Measurements from ENCODE around the gene NKAPD1.
"Not testable (repeated sequence)": the region's sequence is repeated elsewhere in the genome, so short reads cannot be mapped to it uniquely, and the experiment has no call there.

Gene NKAPD1

DNA sequence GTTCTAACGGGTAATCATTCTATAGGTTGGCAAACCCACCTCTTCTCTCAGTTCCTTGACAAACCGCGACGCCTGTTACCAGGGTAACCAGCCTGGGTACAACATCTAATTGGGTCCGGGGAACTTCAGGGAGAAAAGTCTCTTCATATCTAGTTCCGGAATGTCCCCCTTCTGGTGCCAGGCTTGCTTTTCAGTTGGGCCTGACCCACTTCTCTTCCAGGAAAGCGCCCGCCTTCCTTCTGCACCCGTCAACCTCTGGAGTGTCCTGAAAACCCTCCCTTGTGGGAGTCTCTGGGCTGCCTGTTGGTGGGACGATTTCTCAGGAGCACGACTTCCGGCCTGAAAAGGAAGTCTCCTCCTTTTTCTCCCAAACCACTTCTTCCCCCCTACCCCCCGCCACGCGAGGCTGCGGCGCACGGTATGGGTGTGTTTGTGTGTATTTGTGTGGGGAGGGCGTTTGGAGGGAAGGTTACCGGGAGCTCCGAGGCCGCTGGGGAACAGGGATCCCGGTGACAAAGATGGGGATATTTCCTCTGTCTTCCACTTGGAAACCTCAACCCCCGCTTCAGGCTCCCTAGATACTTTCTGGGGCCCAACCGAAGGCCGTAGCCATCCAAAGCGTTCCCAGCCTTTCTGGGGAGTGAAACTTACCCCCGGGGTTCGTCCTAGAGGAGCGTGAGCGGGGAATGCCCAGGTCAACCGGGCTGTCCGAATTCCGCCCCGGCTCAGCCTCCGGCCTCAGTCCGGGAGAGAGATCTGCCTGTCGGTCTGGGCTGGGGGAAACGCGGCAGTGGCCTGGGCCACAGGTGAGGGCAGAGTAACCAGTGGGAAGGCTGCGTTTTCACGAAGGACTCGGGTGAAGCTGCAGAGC, at the start of gene NKAPD1, which contains the start of gene PIH1D2:
Gene NKAPD1 (plus strand): TSS at position 359 of the 871 bp plus-strand sequence. CDS start 1,276 bp downstream, outside the sequence.
Gene PIH1D2 (minus strand): TSS at position 77 of the 871 bp plus-strand sequence. CDS start 843 bp downstream, outside the sequence.
- H3K4me1 ChIP-seq (ENCODE audit: control insufficient read depth, insufficient read depth, low read length): no peaks in the 10 kb centered on the region
- H3K27ac ChIP-seq (ENCODE audit: low read depth, low read length): peak within 1 kb of the TSS; percentile 97
- H3K9me3 ChIP-seq (ENCODE audit: control insufficient read depth, insufficient read depth, low read length): no peaks in the 10 kb centered on the region
- peak within 1 kb of the TSS; percentile 80 for H3K4me3 ChIP-seq (ENCODE audit: low read depth, low read length)
- peaks cover 33% of the 10 kb centered on the region for H3K36me3 ChIP-seq (ENCODE audit: control insufficient read depth, insufficient read depth, low read length)
- H3K27me3 ChIP-seq (ENCODE audit: control insufficient read depth, insufficient read depth, low read length): no peaks in the 10 kb centered on the region
- H3K9ac ChIP-seq (ENCODE audit: low read depth, low read length): peak within 1 kb of the TSS; percentile 89

DNA sequence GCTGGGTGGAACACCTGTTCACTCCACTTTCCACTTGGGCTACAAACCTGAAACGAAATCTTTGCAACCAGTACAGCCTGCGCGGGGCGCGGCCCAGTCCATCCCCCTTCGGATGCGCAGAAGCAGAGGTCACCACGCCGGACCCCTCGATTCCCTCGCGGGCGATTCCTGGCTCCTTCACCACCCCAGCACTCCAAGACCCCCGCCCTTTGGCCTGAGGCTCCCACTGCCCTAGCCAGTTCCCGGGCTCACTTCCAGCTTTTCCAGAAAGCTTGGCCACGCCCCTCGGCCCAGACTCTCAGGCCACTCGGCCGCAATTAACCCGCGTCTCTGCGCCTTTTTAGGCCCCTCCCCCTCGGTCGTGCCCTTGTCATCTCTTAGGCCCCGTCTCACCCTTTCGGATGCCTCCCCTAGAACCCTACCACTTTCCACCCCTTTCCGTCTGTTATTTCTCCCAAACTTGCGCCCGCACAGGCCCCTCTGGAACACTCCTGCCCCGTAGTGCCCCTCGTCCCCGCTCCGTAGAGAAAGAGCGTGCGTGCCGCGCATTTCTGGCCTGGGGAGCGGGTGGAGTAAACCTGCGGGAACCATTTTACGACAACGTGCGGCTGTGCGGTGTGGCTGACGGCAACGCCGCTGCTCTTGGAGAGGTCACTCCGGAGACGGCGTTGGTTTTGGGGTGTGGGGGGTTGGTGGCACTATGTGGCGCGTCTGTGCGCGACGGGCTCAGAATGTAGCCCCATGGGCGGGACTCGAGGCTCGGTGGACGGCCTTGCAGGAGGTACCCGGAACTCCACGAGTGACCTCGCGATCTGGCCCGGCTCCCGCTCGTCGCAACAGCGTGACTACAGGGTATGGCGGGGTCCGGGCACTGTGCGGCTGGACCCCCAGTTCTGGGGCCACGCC, 49.1 kb upstream of the NKAPD1 start, which contains the start of gene DLAT:
Gene DLAT (plus strand): TSS at position 636 of the 906 bp plus-strand sequence. CDS start 65 bp downstream, at position 701.
- H3K4me3 ChIP-seq (ENCODE audit: low read depth, low read length): peak within 1 kb of the TSS; percentile 97
- H3K4me1 ChIP-seq (ENCODE audit: control insufficient read depth, insufficient read depth, low read length): no peaks in the 10 kb centered on the region
- H3K9ac ChIP-seq (ENCODE audit: low read depth, low read length): peak within 1 kb of the TSS; percentile 69
- peaks cover 33% of the 10 kb centered on the region for H3K36me3 ChIP-seq (ENCODE audit: control insufficient read depth, insufficient read depth, low read length)
- no peaks in the 10 kb centered on the region for H3K9me3 ChIP-seq (ENCODE audit: control insufficient read depth, insufficient read depth, low read length)
- H3K27me3 ChIP-seq (ENCODE audit: control insufficient read depth, insufficient read depth, low read length): no peaks in the 10 kb centered on the region
- H3K27ac ChIP-seq (ENCODE audit: low read depth, low read length): peak within 1 kb of the TSS; percentile 83

- Histone ChIP-seq H3K27ac (ENCODE audit: low read depth, low read length) (peak overlapping the region; percentile 83), H3K36me3 (ENCODE audit: control insufficient read depth, insufficient read depth, low read length) (peaks cover 37% of the 10 kb centered on the region), H3K4me1 (ENCODE audit: control insufficient read depth, insufficient read depth, low read length) (no peaks in the 10 kb centered on the region)
Observed at GRCh38 chr11:112025707-112026106, 48.4 kb upstream of the NKAPD1 start.

GRCh38 chr11:112026784-112027410, 47.2 kb upstream of the NKAPD1 start:
- H3K9me3 ChIP-seq (ENCODE audit: control insufficient read depth, insufficient read depth, low read length); H3K27ac ChIP-seq (ENCODE audit: low read depth, low read length); H3K4me3 ChIP-seq (ENCODE audit: low read depth, low read length); H3K9ac ChIP-seq (ENCODE audit: low read depth, low read length); H3K27me3 ChIP-seq (ENCODE audit: control insufficient read depth, insufficient read depth, low read length); H3K4me1 ChIP-seq (ENCODE audit: control insufficient read depth, insufficient read depth, low read length): not testable (repeated sequence)
- peaks cover 49% of the 10 kb centered on the region for H3K36me3 ChIP-seq (ENCODE audit: control insufficient read depth, insufficient read depth, low read length)

More at GRCh38 chr11:112025707-112026106, 48.4 kb upstream of the NKAPD1 start:
- Histone ChIP-seq H3K9me3 (ENCODE audit: control insufficient read depth, insufficient read depth, low read length) (no peaks in the 10 kb centered on the region), H3K9ac (ENCODE audit: low read depth, low read length) (peak overlapping the region; percentile 69), H3K4me3 (ENCODE audit: low read depth, low read length) (peak overlapping the region; percentile 97), H3K27me3 (ENCODE audit: control insufficient read depth, insufficient read depth, low read length) (no peaks in the 10 kb centered on the region)

DNA sequence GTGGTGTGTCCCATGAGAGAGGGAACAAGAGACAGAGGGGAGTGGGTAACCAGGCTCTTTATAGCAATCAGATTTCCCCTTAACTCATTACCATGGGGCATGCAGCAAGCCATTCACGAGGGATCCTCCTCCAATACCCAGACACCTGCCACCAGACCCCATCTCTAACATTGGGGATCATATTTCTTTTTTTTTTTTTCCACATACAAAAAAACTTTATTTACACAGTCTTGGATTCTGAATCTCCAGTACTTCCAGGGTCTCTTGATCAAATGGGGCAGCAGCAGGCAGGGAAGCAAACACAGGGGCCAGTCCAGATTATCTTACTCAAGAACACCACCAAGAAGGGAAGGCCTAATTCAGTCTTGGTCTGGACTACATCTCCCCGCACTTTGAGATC, 44.6 kb upstream of the NKAPD1 start:
- H3K27me3 ChIP-seq (ENCODE audit: control insufficient read depth, insufficient read depth, low read length): no peaks in the 10 kb centered on the region
- no peaks in the 10 kb centered on the region for H3K4me1 ChIP-seq (ENCODE audit: control insufficient read depth, insufficient read depth, low read length)
- no peak overlapping the region for H3K4me3 ChIP-seq (ENCODE audit: low read depth, low read length)
- H3K9ac ChIP-seq (ENCODE audit: low read depth, low read length): no peak overlapping the region
- H3K36me3 ChIP-seq (ENCODE audit: control insufficient read depth, insufficient read depth, low read length): peaks cover 64% of the 10 kb centered on the region
- H3K9me3 ChIP-seq (ENCODE audit: control insufficient read depth, insufficient read depth, low read length): no peaks in the 10 kb centered on the region
- no peak overlapping the region for H3K27ac ChIP-seq (ENCODE audit: low read depth, low read length)

DNA sequence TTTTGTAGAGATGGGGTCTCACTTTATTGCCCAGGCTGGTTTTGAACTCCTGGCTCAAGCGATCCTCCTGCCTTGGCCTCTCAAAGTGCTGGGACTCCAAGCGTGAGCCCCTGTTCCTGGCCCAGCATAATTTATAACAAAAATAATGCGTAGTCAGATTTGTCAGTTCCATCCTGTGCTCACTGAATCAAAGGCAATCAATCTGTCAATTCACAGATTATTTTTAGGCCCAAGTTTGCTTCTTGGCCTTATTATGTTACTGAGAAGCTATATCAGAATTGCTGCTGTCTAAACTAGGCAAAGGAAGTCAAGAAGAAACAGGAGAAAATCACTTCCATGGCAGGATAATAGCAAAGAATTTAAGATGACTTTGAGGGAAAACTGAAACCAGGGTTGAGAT, 40.2 kb upstream of the NKAPD1 start:
- H3K4me1 ChIP-seq (ENCODE audit: control insufficient read depth, insufficient read depth, low read length): no peaks in the 10 kb centered on the region
- no peaks in the 10 kb centered on the region for H3K27me3 ChIP-seq (ENCODE audit: control insufficient read depth, insufficient read depth, low read length)
- H3K36me3 ChIP-seq (ENCODE audit: control insufficient read depth, insufficient read depth, low read length): peaks cover 78% of the 10 kb centered on the region
- H3K27ac ChIP-seq (ENCODE audit: low read depth, low read length): no peak overlapping the region
- no peak overlapping the region for H3K9ac ChIP-seq (ENCODE audit: low read depth, low read length)
- H3K4me3 ChIP-seq (ENCODE audit: low read depth, low read length): no peak overlapping the region
- H3K9me3 ChIP-seq (ENCODE audit: control insufficient read depth, insufficient read depth, low read length): no peaks in the 10 kb centered on the region

DNA sequence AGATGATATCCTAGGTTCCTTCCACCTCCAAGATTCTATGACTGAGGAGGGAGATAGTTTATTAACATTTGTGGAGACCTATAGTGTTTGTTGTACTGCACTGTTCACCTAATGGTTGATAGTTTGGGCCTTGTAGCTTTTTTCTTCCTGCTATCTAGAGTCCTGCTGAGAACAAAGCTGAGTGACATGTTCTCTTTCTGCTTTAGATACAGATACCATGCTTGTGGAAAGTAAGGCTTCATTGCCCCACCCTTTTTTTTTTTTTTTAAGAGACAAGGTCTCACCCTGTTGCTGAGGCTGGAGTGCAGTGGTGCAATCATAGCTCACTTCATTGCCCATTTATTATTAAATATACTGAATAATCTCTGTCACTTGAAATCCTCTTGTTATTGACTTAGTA, 36.6 kb upstream of the NKAPD1 start:
- peaks cover 77% of the 10 kb centered on the region for H3K36me3 ChIP-seq (ENCODE audit: control insufficient read depth, insufficient read depth, low read length)

GRCh38 chr11:112042161-112042960, 31.7 kb upstream of the NKAPD1 start:
- Histone ChIP-seq H3K36me3 (ENCODE audit: control insufficient read depth, insufficient read depth, low read length) (peaks cover 82% of the 10 kb centered on the region), H3K4me3 (ENCODE audit: low read depth, low read length) (no peak overlapping the region)

More for the DNA sequence above, 36.6 kb upstream of the NKAPD1 start:
- H3K4me3 ChIP-seq (ENCODE audit: low read depth, low read length): no peak overlapping the region
- no peak overlapping the region for H3K27ac ChIP-seq (ENCODE audit: low read depth, low read length)
- no peaks in the 10 kb centered on the region for H3K9me3 ChIP-seq (ENCODE audit: control insufficient read depth, insufficient read depth, low read length)
- H3K27me3 ChIP-seq (ENCODE audit: control insufficient read depth, insufficient read depth, low read length): no peaks in the 10 kb centered on the region
- no peaks in the 10 kb centered on the region for H3K4me1 ChIP-seq (ENCODE audit: control insufficient read depth, insufficient read depth, low read length)
- no peak overlapping the region for H3K9ac ChIP-seq (ENCODE audit: low read depth, low read length)

GRCh38 chr11:112042961-112043304, 31.2 kb upstream of the NKAPD1 start:
- Histone ChIP-seq H3K36me3 (ENCODE audit: control insufficient read depth, insufficient read depth, low read length) (peaks cover 77% of the 10 kb centered on the region), H3K27ac (ENCODE audit: low read depth, low read length) (no peak overlapping the region)

More at GRCh38 chr11:112042161-112042960, 31.7 kb upstream of the NKAPD1 start:
- Histone ChIP-seq H3K9ac (ENCODE audit: low read depth, low read length) (no peak overlapping the region), H3K27me3 (ENCODE audit: control insufficient read depth, insufficient read depth, low read length) (no peaks in the 10 kb centered on the region), H3K9me3 (ENCODE audit: control insufficient read depth, insufficient read depth, low read length) (no peaks in the 10 kb centered on the region), H3K4me1 (ENCODE audit: control insufficient read depth, insufficient read depth, low read length) (no peaks in the 10 kb centered on the region), H3K27ac (ENCODE audit: low read depth, low read length) (no peak overlapping the region)

DNA sequence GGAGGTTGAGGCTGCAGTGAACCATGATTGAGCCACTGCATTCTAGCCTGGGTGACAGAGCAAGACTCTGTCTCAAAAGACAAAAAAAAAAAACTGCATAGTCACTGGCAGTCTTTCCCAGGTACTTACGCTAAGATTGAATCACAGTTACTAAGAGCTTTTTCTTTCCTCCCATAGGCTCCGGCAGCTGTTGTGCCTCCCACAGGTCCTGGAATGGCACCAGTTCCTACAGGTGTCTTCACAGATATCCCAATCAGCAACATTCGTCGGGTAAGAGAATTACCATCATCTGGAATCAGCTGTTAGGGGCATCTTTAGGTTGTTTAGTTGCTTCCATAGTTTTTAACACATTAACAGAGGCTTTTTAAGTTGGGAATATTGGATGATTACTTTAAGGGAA, 29.1 kb upstream of the NKAPD1 start:
- no peak overlapping the region for H3K27ac ChIP-seq (ENCODE audit: low read depth, low read length)
- H3K9ac ChIP-seq (ENCODE audit: low read depth, low read length): no peak overlapping the region
- no peaks in the 10 kb centered on the region for H3K27me3 ChIP-seq (ENCODE audit: control insufficient read depth, insufficient read depth, low read length)
- no peaks in the 10 kb centered on the region for H3K4me1 ChIP-seq (ENCODE audit: control insufficient read depth, insufficient read depth, low read length)
- no peak overlapping the region for H3K4me3 ChIP-seq (ENCODE audit: low read depth, low read length)
- no peaks in the 10 kb centered on the region for H3K9me3 ChIP-seq (ENCODE audit: control insufficient read depth, insufficient read depth, low read length)
- H3K36me3 ChIP-seq (ENCODE audit: control insufficient read depth, insufficient read depth, low read length): peaks cover 80% of the 10 kb centered on the region

More at GRCh38 chr11:112042961-112043304, 31.2 kb upstream of the NKAPD1 start:
- Histone ChIP-seq H3K27me3 (ENCODE audit: control insufficient read depth, insufficient read depth, low read length) (no peaks in the 10 kb centered on the region), H3K4me1 (ENCODE audit: control insufficient read depth, insufficient read depth, low read length) (no peaks in the 10 kb centered on the region), H3K4me3 (ENCODE audit: low read depth, low read length) (no peak overlapping the region), H3K9me3 (ENCODE audit: control insufficient read depth, insufficient read depth, low read length) (no peaks in the 10 kb centered on the region), H3K9ac (ENCODE audit: low read depth, low read length) (no peak overlapping the region)

Measured in HUES48 (cell line).